Activated CD4-positive, CD25-positive, alpha-beta regulatory T cell treated with anti-CD3 and anti-CD28 coated beads, Interleukin-2, amount 50 U/mL, for 72 hours (primary cell): ENCODE measurements around the gene SCAANT1.

ENCODE experiments used
- DNase-seq: peaks from one replicate; pipeline ENCODE4 v3.0.0; 2021

The SCAANT1 gene

GRCh38 chr3:63896332-63897030 lies 15.7 kb downstream of the SCAANT1 start:
- no peak for DNase-seq

GRCh38 chr3:63895422-63896189 lies 16.6 kb downstream of the SCAANT1 start:
- DNase-seq: no peak

DNA sequence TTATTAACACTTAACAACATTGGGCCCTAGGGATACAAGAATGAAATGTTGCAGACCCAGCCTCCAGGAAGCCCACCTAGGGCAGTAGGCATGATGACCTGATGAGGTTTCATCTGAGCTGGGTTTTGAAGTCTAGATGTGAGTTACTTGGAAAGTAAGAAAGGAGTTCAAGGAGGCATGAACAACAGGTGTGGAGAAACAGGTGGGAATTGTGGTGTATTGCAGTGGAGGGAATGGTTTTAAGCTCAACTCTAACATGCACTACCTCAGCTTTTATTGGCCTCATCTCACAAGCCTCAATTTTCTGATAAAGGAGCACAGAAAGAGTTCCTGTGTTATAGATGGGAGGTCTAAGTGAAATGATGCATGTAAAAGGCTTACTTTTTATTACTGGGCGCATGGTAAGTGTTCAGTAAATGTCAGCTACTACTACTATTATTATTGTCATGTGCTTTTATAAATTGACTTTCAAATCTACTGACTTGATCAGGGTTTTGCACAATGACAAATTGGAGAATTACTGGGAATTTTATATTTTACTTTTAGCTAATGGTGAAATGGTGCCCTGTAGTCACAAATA lies 19.3 kb downstream of the SCAANT1 start:
- DNase-seq: no peak

DNA sequence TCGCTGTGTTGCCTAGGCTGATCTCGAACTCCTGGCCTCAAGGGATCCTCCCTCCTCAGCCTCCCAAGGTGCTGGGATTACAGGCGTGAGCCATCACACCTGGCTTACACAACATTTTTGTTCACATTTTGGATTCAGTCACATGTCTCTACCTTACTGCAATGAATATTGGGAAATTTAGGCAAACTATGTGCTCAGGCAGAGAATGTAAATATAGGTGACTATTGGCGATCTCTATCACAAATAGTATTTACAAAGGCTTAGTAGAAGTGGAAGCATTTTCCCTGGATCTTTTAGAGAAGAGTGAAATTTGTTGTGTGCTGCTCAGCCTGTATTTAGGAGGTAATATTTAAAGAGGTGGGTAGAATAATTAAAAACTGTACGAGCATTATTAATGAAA lies 20.7 kb downstream of the SCAANT1 start:
- no peak for DNase-seq

GRCh38 chr3:63886858-63887257 lies 25.3 kb downstream of the SCAANT1 start:
- DNase-seq: no peak

DNA sequence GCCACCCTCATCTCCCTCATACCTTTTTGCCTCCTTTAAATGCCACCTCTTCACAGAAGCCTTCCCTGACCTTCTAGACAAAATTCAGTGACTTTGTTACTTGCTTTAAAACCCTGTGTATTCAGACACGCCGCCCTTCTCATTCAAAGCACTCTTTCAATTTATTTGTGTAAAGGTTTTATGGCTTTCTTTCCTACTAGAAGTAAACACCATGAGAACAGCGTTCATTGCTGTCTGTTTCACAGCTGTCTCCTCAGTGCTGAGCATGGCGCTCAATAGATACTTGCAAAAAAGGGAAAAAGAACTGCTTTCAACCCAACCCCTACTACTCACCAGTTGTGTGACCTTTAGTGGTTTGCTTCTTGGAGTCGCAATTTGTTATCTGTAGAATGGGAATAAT lies 31.5 kb downstream of the SCAANT1 start:
- no peak for DNase-seq

- no peak for DNase-seq
Measured at GRCh38 chr3:63878394-63879060, 33.7 kb downstream of the SCAANT1 start.

GRCh38 chr3:63877737-63878393 lies 34.3 kb downstream of the SCAANT1 start:
- no peak for DNase-seq

DNA sequence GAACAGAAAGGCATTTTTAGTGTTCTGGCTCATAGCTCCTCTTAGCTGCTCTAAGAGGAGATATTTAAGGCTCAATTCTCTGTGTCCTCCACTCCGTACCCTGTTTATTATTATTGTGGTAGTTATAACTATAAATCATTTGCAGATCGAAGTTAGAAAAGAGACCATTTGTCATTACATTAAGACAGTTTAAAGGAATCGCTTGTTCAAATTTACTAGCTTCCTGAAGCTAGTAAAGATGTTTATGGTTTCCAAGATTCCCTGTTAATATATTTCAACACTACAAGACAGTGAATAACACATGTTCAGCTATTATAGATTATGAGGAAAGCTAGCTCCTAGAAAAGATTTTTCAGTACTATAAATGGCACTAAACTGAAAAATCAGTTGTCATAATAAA lies 35.9 kb downstream of the SCAANT1 start:
- DNase-seq: no peak

DNA sequence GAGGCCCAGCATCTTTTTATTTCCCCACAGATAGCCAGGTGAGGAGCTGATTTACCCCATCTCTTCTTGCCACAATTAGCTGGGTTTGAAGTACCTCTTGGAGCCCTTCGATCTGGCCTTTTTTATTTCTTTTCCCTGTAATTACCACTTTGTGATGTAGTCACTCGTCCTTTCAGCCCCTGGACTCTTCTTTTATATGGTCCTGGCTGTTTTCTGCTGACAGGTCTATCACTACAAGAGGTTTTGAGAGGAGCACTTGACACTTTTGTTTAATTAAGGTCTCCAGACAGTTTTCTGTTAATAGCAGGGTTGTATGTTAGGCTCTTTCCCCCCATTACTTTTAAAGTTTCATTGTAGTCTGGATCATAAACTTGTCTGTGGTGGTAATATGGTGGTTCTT lies 36.7 kb downstream of the SCAANT1 start:
- DNase-seq: no peak

DNA sequence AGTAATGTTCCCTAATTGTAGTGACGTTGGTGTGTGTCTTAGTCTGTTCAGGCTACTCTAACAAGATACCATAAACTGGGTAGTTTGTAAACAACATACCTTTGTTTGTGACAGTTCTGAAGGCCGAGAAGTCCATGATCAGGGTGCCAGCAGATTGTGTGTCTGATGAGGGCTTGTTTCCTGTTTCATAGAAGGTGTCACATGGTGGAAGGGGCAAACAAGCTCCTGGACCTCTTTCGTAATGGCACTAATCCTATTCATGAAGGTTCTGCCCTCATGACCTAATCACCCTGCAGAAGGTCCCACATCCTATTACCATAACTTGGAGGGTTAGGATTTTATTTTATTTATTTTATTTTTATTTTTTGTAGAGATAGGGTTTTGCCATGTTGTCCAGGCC lies 37.4 kb downstream of the SCAANT1 start:
- DNase-seq: no peak

GRCh38 chr3:63872135-63872924 lies 39.9 kb downstream of the SCAANT1 start:
- no peak for DNase-seq

- no peak for DNase-seq
Measured at GRCh38 chr3:63870615-63871005, 41.6 kb downstream of the SCAANT1 start.

GRCh38 chr3:63869940-63870614 lies 42.1 kb downstream of the SCAANT1 start:
- no peak for DNase-seq

- DNase-seq: no peak
Measured at GRCh38 chr3:63867225-63867624, 45.0 kb downstream of the SCAANT1 start.

GRCh38 chr3:63864965-63865327 lies 47.2 kb downstream of the SCAANT1 start:
- DNase-seq: no peak

DNA sequence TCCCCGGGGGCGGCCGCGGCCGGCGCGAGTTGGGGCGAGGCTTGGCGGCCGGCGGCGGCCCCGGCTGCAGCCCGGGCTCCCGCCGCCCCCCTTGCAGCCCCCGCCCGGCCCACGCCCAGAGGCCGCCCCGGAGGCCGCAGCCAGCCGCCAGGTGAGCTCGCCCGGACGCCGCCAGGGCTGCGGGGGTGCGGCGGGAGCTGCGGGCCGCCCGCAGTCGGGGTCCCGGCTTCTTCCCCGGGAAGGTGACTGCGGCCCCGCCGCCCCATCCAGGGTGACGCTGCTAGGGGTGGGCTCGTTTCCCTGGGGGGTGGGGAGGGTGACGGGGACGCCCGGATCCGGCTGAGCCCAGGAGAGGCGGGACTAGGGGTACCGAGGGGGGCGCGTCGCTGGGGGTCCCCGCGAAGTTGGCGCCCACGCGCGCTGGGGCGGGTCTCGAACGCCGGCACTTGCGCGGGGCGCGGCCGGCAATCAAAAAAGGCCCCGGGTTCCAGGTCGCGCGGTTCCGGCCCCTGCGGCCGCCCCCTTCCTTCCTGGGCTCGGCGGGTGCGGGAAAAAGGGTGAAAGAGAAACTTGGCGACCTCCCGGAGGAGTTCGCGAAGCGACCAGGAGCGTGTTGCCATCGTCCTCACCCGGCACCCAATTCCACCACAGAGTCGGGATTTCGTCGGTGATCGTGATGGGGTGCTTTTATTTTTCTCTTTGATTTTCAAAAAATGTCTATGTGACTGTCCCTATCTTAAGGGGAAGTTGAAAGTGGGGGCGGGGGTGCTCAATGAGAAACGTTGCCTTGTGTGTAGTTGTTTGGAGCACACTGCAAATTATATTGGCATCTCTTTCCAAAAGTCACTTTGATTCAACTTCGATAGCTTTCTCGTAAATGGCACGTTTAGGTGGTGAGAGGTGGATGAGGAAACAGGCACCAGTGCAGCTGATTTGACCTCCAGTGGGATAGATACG lies 47.9 kb downstream of the SCAANT1 start:
- DNase-seq: peak; percentile 53

DNA sequence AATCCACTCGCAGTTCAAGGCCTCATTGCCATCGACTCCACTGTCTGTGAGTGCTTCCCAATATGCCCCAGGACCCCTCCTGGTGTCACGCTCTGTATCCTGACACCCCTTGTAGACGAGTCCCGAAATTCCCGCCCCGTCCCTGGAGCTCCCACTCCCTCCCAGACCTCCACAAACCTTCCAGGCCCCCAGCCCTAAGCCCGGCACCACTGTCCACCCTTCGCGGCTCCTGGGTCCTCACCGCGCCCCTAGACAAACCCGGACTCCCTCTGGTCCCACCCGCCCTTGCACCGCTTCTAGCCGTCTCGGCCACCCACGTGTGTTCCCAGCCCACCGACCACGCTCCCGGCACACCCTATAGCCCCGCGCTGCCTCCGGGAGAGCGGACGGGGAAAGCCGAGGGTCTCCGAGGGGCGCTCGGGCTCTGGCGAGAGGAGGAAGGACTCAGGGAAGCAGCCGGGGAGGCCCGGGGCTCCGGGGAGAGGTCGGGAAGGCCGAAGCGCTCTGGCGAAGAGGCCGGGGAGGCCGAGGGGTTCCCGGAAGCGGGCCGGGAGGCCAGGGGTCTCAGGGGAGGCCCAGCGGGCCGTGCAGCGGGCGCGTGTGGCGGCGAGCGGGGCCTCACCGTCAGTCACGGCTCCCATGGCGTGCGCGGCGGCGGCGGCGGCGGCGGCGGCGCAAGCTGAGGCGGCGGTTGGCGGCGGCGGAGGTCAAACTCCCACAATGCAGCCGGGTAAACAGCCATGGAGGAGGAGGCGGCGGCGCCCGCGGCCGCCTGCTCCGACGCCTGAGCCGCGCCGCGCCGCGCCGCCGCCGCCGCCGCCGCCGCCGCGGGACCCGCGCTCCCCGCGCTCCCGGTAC lies 48.8 kb downstream of the SCAANT1 start, which contains the start of the genes ATXN7 and THOC7:
Gene ATXN7, plus strand, starts transcription at position 718 of the 858 bp plus-strand sequence. CDS start 48,732 bp downstream, outside the sequence.
Gene THOC7, minus strand, starts transcription at position 656 of the 858 bp plus-strand sequence. Its CDS starts 15 bp downstream, at position 641.
- DNase-seq: peak; percentile 67

DNA sequence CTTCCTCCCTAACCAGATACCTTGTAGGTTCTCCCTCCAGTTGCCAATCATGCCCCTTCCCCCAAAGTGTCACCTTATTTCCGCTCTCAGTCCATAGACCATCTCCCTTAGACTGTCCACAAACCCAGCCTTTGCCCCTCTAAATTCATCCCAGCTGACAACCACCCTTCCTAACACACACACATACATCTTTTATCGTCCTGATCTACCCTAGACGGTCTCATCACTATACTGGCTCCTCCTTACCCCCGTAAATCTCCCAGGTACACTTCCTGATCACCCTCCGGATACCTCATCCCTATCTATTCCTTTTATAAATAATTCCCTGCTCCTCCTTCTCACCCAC lies 49.4 kb downstream of the SCAANT1 start:
- no peak for DNase-seq
